Trophoblast cell (in vitro differentiated cells and primary cell): ENCODE data around the gene EIF1AD.

ENCODE experiments used
- DNase-seq, 2 donors: peaks; one replicate each; pipeline ENCODE4 v3.0.0-alpha.2; 2016
- H2AFZ ChIP-seq: 2 replicates; pipeline ENCODE4 v1.6.1; 2013; ENCODE audit warnings: low read length, moderate library complexity, mild to moderate bottlenecking; ENCODE audit not compliant: insufficient read depth, poor library complexity
- H2AK5ac ChIP-seq: 2 replicates; pipeline ENCODE4 v1.6.1; 2013; ENCODE audit warnings: mild to moderate bottlenecking, low read length
- H2BK120ac ChIP-seq: 2 replicates; pipeline ENCODE4 v1.6.1; 2013; ENCODE audit warnings: low read length, mild to moderate bottlenecking, moderate library complexity; ENCODE audit not compliant: insufficient read depth, poor library complexity
- H2BK12ac ChIP-seq: 2 replicates; pipeline ENCODE4 v1.6.1; 2013; ENCODE audit warnings: mild to moderate bottlenecking, low read length, moderate library complexity
- H2BK5ac ChIP-seq: 2 replicates; pipeline ENCODE4 v1.6.1; 2013; ENCODE audit warnings: low read length, low read depth, moderate library complexity, mild to moderate bottlenecking; ENCODE audit not compliant: poor library complexity
- H3K14ac ChIP-seq: 2 replicates; pipeline ENCODE4 v1.6.1; 2013; ENCODE audit warnings: mild to moderate bottlenecking, low read length
- H3K18ac ChIP-seq: 2 replicates; pipeline ENCODE4 v1.6.1; 2013; ENCODE audit warnings: mild to moderate bottlenecking, low read length
- H3K23ac ChIP-seq: 2 replicates; pipeline ENCODE4 v1.6.1; 2013; ENCODE audit warnings: low read length
- H3K27ac ChIP-seq: 2 replicates; pipeline ENCODE4 v1.5.1; 2013; ENCODE audit warnings: low read depth, mild to moderate bottlenecking, inconsistent platforms, low read length, moderate library complexity
- H3K27me3 ChIP-seq: 2 replicates; pipeline ENCODE4 v1.6.1; 2013; ENCODE audit warnings: inconsistent platforms, mild to moderate bottlenecking, low read length, moderate library complexity; ENCODE audit not compliant: insufficient read depth
- H3K36me3 ChIP-seq, 2 experiments: 1 replicate in 1 of 2; 2 replicates in 1 of 2; pipeline ENCODE4 v1.6.1; 2013; ENCODE audit warnings: low read length in 2 of 2, mild to moderate bottlenecking in 2 of 2, moderate library complexity in 1 of 2; ENCODE audit not compliant: insufficient read depth in 2 of 2, control insufficient read depth in 1 of 2
- H3K4ac ChIP-seq: 2 replicates; pipeline ENCODE4 v1.6.1; 2013; ENCODE audit warnings: low read depth, mild to moderate bottlenecking, low read length, moderate library complexity
- H3K4me1 ChIP-seq, 2 experiments: 1 replicate in 1 of 2; 2 replicates in 1 of 2; pipeline ENCODE4 v1.6.1; 2013; ENCODE audit warnings: low read length in 2 of 2, mild to moderate bottlenecking in 2 of 2, moderate library complexity in 1 of 2; ENCODE audit not compliant: insufficient read depth in 2 of 2, control insufficient read depth in 1 of 2
- H3K4me2 ChIP-seq: 2 replicates; pipeline ENCODE4 v1.6.1; 2013; ENCODE audit warnings: inconsistent platforms, mild to moderate bottlenecking, low read length, moderate library complexity
- H3K4me3 ChIP-seq: 2 replicates; pipeline ENCODE4 v1.5.1; 2013; ENCODE audit warnings: mild to moderate bottlenecking, low read depth, low read length, inconsistent platforms
- H3K79me1 ChIP-seq: one replicate; pipeline ENCODE4 v1.6.1; 2013; ENCODE audit warnings: low read length
- H3K79me2 ChIP-seq: 2 replicates; pipeline ENCODE4 v1.6.1; 2013; ENCODE audit warnings: low read length, mild to moderate bottlenecking; ENCODE audit not compliant: control insufficient read depth, insufficient read depth, poor library complexity
- H3K9ac ChIP-seq: 2 replicates; pipeline ENCODE4 v1.6.1; 2013; ENCODE audit warnings: mild to moderate bottlenecking, low read length
- H3K9me3 ChIP-seq: 2 replicates; pipeline ENCODE4 v1.6.1; 2013; ENCODE audit warnings: low read depth, mild to moderate bottlenecking, control low read depth, inconsistent platforms, low read length; ENCODE audit not compliant: insufficient read depth
- H4K12ac ChIP-seq: 2 replicates; pipeline ENCODE4 v1.6.1; 2013; ENCODE audit warnings: low read depth, mild to moderate bottlenecking, low read length, moderate library complexity
- H4K8ac ChIP-seq: 2 replicates; pipeline ENCODE4 v1.6.1; 2013; ENCODE audit warnings: low read depth, mild to moderate bottlenecking, low read length, moderate library complexity
- H4K91ac ChIP-seq: one replicate; pipeline ENCODE4 v1.6.1; 2013; ENCODE audit warnings: low read depth, mild to moderate bottlenecking, low read length, moderate library complexity
- WGBS: extraction: QIAGEN DNeasy Blood & Tissue Kit; methylation state at CpG from one replicate; pipeline ENCODE4 v1.1.7; 2013; ENCODE audit warnings: missing lambda C conversion rate; ENCODE audit not compliant: insufficient read length, insufficient coverage; ENCODE audit errors: extremely low coverage; 5-methylcytosine and 5-hydroxymethylcytosine counted together

The EIF1AD gene

DNA sequence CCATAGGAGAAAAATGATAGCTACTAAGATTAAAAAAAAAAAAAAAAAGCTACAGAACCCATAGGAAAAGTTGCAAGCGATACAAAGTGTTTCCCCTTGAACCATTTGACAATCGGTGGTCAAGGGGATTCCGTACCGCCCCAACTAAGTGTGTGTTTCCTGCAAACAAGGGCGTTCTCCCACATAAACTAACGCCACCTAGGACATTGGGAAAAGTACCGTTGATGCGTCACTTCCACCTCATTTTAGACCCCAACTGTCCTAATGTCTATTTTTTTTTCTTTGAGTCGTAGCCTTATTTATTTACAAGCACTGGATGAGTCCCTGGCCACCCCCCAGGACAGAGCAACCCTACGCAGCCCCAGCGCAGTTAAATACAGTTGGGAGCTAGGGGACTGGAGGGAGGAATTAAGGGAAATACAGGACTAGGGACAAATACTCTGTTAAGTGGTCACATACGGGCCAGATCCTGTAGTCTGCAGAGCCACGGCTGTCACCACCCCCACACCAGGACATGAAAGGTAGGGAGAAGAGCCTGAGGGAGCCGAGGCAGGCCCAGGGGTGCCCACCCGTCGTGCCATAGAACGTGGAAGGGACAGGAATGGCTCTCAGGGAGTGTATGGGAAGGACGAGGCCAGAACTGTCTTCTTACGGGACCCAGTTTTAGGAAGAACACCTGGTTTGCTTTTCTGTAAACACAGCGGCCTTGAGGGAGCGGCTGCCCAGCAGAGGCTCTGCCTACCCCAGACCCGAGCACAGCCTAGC, 19.0 kb downstream of the EIF1AD start:
- no peak overlapping the region for H3K9ac ChIP-seq
- peaks cover 18 to 22% of the 10 kb centered on the region in 2 experiments for H3K36me3 ChIP-seq
- H3K4me1 ChIP-seq = no peaks in the 10 kb centered on the region
- no peak overlapping the region for H2AFZ ChIP-seq
- no peaks in the 10 kb centered on the region for H3K79me2 ChIP-seq
- H2BK5ac ChIP-seq = no peak overlapping the region
- H2BK12ac ChIP-seq = no peak overlapping the region
- no peak overlapping the region for H3K23ac ChIP-seq
- H3K4ac ChIP-seq = no peak overlapping the region
- no peak overlapping the region for H3K18ac ChIP-seq
- no peak overlapping the region for H2AK5ac ChIP-seq
- no peak for DNase-seq
- H4K8ac ChIP-seq = no peak overlapping the region
- no peak overlapping the region for H2BK120ac ChIP-seq
- WGBS = no CpG with 5 or more reads among the region's 22 CpGs
- no peaks in the 10 kb centered on the region for H3K27me3 ChIP-seq
- H3K27ac ChIP-seq = no peak overlapping the region
- no peak overlapping the region for H3K4me3 ChIP-seq
- no peak overlapping the region for H4K12ac ChIP-seq
- no peaks in the 10 kb centered on the region for H3K9me3 ChIP-seq
- H3K79me1 ChIP-seq = no peaks in the 10 kb centered on the region
- H3K4me2 ChIP-seq = no peak overlapping the region
- no peak overlapping the region for H4K91ac ChIP-seq
- H3K14ac ChIP-seq = no peak overlapping the region

DNA sequence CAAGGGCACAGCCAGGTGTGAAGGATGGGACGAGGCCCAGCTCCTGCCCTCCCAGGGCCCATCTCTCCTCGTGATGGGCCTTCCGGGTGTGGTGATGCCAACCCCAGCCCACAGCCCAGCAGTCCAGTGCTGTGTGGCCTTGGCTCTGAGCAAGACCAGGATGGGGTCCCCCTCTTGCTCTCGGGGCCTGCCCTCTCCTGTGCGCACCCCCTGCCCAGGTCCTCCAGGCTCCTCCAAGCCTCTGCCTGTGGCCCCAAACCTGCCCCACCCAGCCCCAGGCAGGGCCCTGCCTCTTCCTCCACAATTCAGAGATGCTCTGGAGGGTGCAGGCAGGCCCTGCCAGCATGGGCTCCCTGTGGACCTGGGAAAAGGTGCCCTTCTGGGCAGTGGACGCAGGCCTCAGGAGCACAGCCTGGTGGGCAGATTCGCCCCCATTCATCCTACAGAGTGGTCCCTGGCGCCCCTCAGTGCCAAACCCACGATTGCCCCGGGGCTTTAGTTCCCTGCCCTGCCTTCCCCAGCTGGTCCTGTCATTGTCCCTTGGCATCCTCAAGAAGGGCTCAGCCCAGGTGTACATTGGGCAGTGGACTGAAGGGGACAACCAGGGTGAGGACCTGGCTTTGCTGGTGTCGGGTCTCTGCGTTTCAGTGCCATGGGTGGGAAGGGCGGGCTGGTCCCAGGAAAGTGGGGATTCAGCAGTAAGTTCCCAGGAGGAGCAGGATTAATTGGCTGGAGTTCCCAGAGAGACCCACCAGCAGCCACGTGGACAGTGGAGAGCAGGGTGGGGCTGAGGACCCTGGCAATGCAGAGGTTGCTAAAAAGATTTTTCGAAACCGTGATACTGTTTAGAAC, 19.8 kb downstream of the EIF1AD start:
- no peaks in the 10 kb centered on the region for H3K9me3 ChIP-seq
- no peaks in the 10 kb centered on the region for H3K4me1 ChIP-seq
- no peak overlapping the region for H3K18ac ChIP-seq
- no peak overlapping the region for H2BK5ac ChIP-seq
- H3K4ac ChIP-seq = no peak overlapping the region
- H3K27ac ChIP-seq = no peak overlapping the region
- H2BK12ac ChIP-seq = no peak overlapping the region
- H3K14ac ChIP-seq = no peak overlapping the region
- no peak overlapping the region for H3K4me2 ChIP-seq
- H3K4me3 ChIP-seq = no peak overlapping the region
- no peak for DNase-seq
- H3K79me1 ChIP-seq = no peaks in the 10 kb centered on the region
- H3K36me3 ChIP-seq = peaks cover 26 to 30% of the 10 kb centered on the region in 2 experiments
- H4K12ac ChIP-seq = no peak overlapping the region
- H4K8ac ChIP-seq = no peak overlapping the region
- no peaks in the 10 kb centered on the region for H3K79me2 ChIP-seq
- WGBS = no CpG with 5 or more reads among the region's 16 CpGs
- no peak overlapping the region for H2AFZ ChIP-seq
- H3K23ac ChIP-seq = no peak overlapping the region
- no peak overlapping the region for H3K9ac ChIP-seq
- no peaks in the 10 kb centered on the region for H3K27me3 ChIP-seq
- H2AK5ac ChIP-seq = no peak overlapping the region
- H2BK120ac ChIP-seq = no peak overlapping the region
- H4K91ac ChIP-seq = no peak overlapping the region

DNA sequence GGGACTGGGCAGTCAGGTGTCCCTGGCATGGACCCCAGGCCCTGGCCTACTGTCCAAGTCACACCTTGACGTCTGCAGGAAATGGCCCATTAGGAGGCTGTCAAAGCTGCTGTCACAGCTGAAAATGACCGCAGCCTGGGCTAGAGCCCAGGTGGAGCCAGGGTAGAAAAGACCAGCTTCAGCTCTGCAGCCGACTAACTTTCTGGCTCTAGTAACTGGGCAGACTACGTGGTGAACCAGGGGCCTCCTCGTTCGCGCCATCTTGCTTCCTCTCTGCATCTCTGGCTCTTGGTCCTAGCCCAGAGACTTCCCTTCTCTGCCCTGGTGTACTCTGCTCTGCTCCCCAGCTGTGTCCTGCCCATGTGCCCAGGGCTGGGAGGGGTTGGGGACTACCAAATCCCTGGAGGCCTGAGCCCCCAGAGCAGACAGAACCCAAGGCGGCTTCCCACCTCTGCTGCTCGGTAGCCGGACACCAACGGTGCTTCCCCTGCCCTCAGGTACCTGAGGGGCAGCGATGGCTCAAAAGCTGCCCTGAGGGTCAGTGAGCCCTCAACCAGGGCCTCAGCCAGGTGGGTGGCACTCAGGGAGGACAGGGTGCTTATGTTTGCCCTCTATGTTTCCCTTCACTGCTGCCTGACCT, 20.7 kb downstream of the EIF1AD start:
- peaks cover 36 to 40% of the 10 kb centered on the region in 2 experiments for H3K36me3 ChIP-seq
- H3K9ac ChIP-seq = no peak overlapping the region
- H2BK12ac ChIP-seq = no peak overlapping the region
- WGBS = no CpG with 5 or more reads among the region's 12 CpGs
- H3K18ac ChIP-seq = no peak overlapping the region
- no peak overlapping the region for H3K4me3 ChIP-seq
- no peak overlapping the region for H4K91ac ChIP-seq
- H3K27me3 ChIP-seq = no peaks in the 10 kb centered on the region
- no peak for DNase-seq
- H3K14ac ChIP-seq = no peak overlapping the region
- no peaks in the 10 kb centered on the region for H3K79me1 ChIP-seq
- no peak overlapping the region for H4K8ac ChIP-seq
- no peak overlapping the region for H2AK5ac ChIP-seq
- no peak overlapping the region for H3K27ac ChIP-seq
- no peak overlapping the region for H3K4ac ChIP-seq
- H2BK120ac ChIP-seq = no peak overlapping the region
- no peak overlapping the region for H3K4me2 ChIP-seq
- no peak overlapping the region for H4K12ac ChIP-seq
- H2BK5ac ChIP-seq = no peak overlapping the region
- no peak overlapping the region for H3K23ac ChIP-seq
- no peaks in the 10 kb centered on the region for H3K79me2 ChIP-seq
- H3K9me3 ChIP-seq = no peaks in the 10 kb centered on the region
- H2AFZ ChIP-seq = no peak overlapping the region
- H3K4me1 ChIP-seq = no peaks in the 10 kb centered on the region

DNA sequence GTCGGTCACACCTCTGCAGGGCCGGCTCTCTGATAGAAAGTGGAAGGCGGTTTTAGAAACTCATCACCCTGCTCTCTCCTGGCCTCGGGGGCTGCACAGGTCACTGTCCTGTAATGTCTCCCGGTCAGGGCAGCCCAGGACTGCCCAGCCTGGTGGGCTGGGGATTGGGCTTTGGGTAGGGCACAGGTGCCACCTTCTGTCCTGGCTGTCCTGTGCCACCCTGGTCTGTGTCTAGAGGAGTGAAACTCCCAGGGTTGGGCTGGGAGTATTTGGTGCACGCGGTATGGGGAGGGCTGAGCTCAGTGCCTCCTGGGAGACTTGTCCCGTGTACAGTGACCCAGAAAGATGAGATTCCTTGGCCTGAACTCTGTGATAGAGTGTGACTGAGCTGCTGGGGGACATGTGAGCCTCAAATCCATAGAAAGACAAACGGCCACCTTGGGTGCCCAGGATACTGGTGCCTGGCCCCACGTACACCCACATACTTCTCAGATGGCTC, 22.6 kb downstream of the EIF1AD start:
- H3K9ac ChIP-seq = no peak overlapping the region
- H2AK5ac ChIP-seq = no peak overlapping the region
- H3K4me2 ChIP-seq = no peak overlapping the region
- no peak overlapping the region for H2BK120ac ChIP-seq
- H3K27me3 ChIP-seq = no peaks in the 10 kb centered on the region
- no peak overlapping the region for H3K27ac ChIP-seq
- H3K79me1 ChIP-seq = no peaks in the 10 kb centered on the region
- H3K18ac ChIP-seq = no peak overlapping the region
- no peak overlapping the region for H3K4ac ChIP-seq
- H3K4me1 ChIP-seq = no peaks in the 10 kb centered on the region
- no peak overlapping the region for H4K12ac ChIP-seq
- H3K36me3 ChIP-seq = peaks cover 44 to 47% of the 10 kb centered on the region in 2 experiments
- no peaks in the 10 kb centered on the region for H3K79me2 ChIP-seq
- no peak overlapping the region for H4K91ac ChIP-seq
- no peak overlapping the region for H2BK12ac ChIP-seq
- no peak overlapping the region for H4K8ac ChIP-seq
- H3K14ac ChIP-seq = no peak overlapping the region
- WGBS = no CpG with 5 or more reads among the region's 10 CpGs
- DNase-seq = no peak
- no peak overlapping the region for H3K4me3 ChIP-seq
- H2BK5ac ChIP-seq = no peak overlapping the region
- H2AFZ ChIP-seq = no peak overlapping the region
- no peaks in the 10 kb centered on the region for H3K9me3 ChIP-seq
- H3K23ac ChIP-seq = no peak overlapping the region
